Panc1 (cell line): Measurements from ENCODE around the gene TPR.

Experiments used
- POLR2AphosphoS5 ChIP-seq: IDR thresholded peaks from 2 replicates; pipeline ENCODE4 v1.6.1; 2012; ENCODE audit warnings: mild to moderate bottlenecking, low read depth, low read length, moderate library complexity
- TCF7L2 ChIP-seq: IDR thresholded peaks from 2 replicates; pipeline ENCODE4 v1.6.1; 2011; ENCODE audit warnings: mild to moderate bottlenecking, low read depth, low read length, inconsistent platforms
- TF ChIP-seq, protein P1 (sequence below): fragments of 450-650 bp; IDR thresholded peaks from 2 replicates; pipeline ENCODE4 v1.5.1; 2017; ENCODE audit warnings: mild to moderate bottlenecking

DNA sequence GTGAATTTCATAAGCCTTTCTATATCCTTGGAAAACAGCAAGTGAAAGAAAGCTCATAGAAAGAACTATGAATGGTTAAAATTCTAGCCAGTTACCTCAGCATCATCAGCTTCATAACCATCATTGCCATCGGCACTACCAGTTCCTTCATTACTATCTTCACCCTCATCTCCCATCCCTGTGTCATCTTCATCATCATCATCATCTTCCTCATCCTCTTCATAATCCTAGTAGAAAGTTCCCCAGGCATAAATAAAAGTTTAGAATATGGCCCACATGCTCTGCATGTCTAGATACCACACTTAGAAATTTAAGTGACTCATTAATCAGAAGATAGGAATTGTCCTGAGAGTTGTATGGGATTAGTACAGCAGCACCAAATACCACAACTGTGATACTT is 49.0 kb downstream of the TPR start:
- TF ChIP-seq TCF7L2 (no peak), POLR2AphosphoS5 (no peak)
- TF ChIP-seq, protein P1, sequence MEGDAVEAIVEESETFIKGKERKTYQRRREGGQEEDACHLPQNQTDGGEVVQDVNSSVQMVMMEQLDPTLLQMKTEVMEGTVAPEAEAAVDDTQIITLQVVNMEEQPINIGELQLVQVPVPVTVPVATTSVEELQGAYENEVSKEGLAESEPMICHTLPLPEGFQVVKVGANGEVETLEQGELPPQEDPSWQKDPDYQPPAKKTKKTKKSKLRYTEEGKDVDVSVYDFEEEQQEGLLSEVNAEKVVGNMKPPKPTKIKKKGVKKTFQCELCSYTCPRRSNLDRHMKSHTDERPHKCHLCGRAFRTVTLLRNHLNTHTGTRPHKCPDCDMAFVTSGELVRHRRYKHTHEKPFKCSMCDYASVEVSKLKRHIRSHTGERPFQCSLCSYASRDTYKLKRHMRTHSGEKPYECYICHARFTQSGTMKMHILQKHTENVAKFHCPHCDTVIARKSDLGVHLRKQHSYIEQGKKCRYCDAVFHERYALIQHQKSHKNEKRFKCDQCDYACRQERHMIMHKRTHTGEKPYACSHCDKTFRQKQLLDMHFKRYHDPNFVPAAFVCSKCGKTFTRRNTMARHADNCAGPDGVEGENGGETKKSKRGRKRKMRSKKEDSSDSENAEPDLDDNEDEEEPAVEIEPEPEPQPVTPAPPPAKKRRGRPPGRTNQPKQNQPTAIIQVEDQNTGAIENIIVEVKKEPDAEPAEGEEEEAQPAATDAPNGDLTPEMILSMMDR, result no peak
